ENCODE measurements around the gene GDPD4.

GDPD4 gene

DNA sequence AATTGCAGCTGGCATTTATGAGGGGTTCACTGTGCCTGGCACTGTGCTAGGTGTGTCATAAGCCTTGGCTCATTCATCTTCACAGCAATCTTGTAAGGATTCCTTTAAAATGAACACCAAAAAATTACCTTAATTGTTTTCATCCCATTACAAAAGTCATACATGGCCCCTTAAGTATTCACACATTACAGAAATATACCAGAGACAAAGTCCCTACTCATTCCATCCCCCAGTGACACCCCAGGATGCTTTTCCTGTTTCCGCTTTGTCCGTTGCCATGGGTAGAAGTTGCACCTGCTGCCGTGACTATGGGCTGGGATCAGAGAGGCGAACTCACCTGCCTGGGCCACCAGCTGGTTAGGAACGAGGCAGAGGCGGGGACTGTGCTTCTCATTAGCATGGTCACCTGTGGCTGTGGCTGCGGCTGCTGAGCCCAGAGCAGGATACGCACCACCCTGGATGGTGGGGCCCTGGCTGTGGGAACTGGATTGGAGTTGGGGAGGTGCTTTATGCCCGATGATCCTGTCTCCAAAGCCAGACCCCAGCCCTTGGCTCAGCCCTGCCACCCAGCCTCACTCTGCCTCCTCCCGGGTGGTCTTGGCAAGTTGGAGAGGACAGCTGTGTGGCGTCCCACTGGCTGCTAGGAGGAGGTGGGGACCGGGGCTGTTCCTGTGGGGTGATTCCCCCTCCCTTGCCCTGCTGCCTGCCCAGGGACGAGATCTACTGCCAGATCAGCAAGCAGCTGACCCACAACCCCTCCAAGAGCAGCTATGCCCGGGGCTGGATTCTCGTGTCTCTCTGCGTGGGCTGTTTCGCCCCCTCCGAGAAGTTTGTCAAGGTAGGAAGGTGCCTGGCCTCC lies 112.6 kb downstream of the GDPD4 start:
- no peaks in the 10 kb centered on the region for H3K9me3 Mint-ChIP-seq
- peaks cover 3% of the 10 kb centered on the region for H3K27me3 Mint-ChIP-seq (ENCODE audit: low read depth, poor library complexity)
- no peak for DNase-seq
- no peak overlapping the region for H3K27ac Mint-ChIP-seq
- no peaks in the 10 kb centered on the region for H3K4me1 Mint-ChIP-seq
- H3K4me3 Mint-ChIP-seq = no peak overlapping the region
- TF ChIP-seq, protein P1, sequence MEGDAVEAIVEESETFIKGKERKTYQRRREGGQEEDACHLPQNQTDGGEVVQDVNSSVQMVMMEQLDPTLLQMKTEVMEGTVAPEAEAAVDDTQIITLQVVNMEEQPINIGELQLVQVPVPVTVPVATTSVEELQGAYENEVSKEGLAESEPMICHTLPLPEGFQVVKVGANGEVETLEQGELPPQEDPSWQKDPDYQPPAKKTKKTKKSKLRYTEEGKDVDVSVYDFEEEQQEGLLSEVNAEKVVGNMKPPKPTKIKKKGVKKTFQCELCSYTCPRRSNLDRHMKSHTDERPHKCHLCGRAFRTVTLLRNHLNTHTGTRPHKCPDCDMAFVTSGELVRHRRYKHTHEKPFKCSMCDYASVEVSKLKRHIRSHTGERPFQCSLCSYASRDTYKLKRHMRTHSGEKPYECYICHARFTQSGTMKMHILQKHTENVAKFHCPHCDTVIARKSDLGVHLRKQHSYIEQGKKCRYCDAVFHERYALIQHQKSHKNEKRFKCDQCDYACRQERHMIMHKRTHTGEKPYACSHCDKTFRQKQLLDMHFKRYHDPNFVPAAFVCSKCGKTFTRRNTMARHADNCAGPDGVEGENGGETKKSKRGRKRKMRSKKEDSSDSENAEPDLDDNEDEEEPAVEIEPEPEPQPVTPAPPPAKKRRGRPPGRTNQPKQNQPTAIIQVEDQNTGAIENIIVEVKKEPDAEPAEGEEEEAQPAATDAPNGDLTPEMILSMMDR (IDR thresholded peaks at IDR 0.05) = no peak
- no peaks in the 10 kb centered on the region for H3K36me3 Mint-ChIP-seq (ENCODE audit: low read depth)

DNA sequence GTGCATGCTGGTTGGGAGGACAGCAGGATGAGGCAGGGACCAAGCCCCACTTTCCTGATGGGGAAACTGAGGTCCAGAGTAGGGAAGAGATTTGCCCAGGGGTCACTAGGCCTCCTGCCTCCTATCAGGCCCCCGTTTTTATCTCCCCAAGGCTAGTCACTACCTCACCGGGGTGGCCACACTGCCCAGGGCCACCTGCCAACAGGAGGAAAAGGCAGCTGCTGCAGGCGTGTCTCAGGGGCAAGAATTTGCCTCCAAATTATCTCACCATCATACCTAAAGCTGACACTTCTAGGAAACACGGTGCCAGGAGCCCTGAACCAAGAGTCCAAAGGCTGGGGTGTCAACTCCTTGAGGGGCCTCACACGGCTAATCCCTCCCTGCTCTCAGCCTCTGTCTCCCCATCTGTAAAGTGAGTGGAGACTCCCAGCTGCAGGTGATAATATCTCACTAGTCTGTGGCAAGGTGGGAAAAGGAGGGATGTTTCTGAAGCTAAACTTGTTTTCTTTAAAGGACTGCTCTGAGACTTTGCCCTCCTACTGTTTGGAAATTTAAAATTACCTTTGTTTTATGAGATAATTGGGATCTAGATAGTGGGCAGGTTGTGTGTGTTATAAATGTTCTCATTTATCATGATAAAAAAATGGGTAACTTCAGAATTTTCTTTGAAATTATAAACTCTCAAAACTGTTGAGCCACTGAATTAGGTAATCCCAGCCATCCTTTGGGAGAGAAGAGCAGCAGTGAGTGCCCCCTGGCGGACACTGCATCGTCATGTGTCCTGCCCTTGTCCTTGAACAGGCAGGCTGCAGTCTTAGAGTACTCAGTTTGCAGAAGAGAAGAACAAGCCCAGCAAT lies 113.5 kb downstream of the GDPD4 start:
- peak; percentile 81 for DNase-seq
- H3K9me3 Mint-ChIP-seq = no peaks in the 10 kb centered on the region
- no peak overlapping the region for H3K4me3 Mint-ChIP-seq
- peaks cover 3% of the 10 kb centered on the region for H3K27me3 Mint-ChIP-seq (ENCODE audit: low read depth, poor library complexity)
- H3K27ac Mint-ChIP-seq = no peak overlapping the region
- TF ChIP-seq, protein P1 (IDR thresholded peaks at IDR 0.05) = peak; percentile 94
- H3K36me3 Mint-ChIP-seq (ENCODE audit: low read depth) = no peaks in the 10 kb centered on the region
- no peaks in the 10 kb centered on the region for H3K4me1 Mint-ChIP-seq

DNA sequence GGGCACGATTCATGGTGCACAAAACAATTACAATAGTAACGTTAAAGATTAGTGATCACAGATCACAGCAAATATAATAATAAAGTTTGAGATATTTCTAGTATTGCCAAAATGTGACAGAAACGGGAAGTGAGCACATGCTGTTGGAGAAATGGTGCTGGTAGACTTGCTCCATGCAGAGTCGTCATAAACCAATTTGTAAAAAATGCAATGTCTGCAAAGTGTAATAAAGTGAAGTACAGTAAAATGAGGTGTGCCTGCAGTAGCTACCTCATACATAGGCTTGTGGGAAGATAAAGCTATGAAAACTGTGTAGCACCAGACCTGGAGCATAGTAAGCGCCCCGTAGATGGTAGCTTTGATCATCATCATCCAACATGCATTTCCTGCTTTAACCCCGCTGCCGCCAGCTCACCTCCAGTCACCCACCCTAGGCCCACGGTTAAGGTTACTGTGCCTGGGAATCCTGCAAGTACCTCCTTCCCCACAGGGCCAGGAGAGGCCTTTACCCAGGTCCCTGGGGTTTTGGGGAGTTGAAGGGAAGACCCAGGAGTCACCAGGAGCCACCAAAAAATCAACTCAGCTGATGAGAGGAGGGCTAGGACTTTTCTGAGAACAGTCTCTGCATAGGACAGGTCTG lies 114.3 kb downstream of the GDPD4 start:
- Mint-ChIP-seq H3K4me1 (peaks cover 3% of the 10 kb centered on the region), H3K36me3 (ENCODE audit: low read depth) (no peaks in the 10 kb centered on the region), H3K9me3 (no peaks in the 10 kb centered on the region), H3K27ac (no peak overlapping the region), H3K27me3 (ENCODE audit: low read depth, poor library complexity) (peaks cover 5% of the 10 kb centered on the region), H3K4me3 (no peak overlapping the region)
- DNase-seq = no peak
- TF ChIP-seq, protein P1 (IDR thresholded peaks at IDR 0.05) = no peak

DNA sequence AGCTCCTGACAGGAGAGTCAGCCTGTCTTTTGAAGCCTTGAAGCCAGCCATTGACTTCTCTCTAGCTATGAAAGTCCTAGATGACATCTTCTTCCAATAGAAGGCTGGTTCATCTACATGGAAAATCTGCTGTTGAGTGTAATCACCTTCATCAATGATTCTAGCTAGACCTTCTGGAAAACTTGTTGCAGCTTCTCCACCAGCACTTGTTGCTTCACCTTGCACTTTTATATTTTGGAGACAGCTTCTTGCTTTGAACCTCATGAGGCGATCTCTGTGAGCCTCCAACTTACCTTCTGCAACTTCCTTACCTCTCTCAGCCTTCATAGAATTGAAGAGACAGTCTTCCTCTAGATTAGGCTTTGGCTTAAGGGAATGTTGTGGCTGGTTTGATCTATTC lies 115.2 kb downstream of the GDPD4 start:
- Mint-ChIP-seq H3K36me3 (ENCODE audit: low read depth) (no peaks in the 10 kb centered on the region), H3K9me3 (no peaks in the 10 kb centered on the region), H3K4me1 (peaks cover 5% of the 10 kb centered on the region), H3K4me3 (no peak overlapping the region), H3K27me3 (ENCODE audit: low read depth, poor library complexity) (peaks cover 5% of the 10 kb centered on the region), H3K27ac (no peak overlapping the region)
- no peak for DNase-seq
- TF ChIP-seq, protein P1 (IDR thresholded peaks at IDR 0.05) = no peak

DNA sequence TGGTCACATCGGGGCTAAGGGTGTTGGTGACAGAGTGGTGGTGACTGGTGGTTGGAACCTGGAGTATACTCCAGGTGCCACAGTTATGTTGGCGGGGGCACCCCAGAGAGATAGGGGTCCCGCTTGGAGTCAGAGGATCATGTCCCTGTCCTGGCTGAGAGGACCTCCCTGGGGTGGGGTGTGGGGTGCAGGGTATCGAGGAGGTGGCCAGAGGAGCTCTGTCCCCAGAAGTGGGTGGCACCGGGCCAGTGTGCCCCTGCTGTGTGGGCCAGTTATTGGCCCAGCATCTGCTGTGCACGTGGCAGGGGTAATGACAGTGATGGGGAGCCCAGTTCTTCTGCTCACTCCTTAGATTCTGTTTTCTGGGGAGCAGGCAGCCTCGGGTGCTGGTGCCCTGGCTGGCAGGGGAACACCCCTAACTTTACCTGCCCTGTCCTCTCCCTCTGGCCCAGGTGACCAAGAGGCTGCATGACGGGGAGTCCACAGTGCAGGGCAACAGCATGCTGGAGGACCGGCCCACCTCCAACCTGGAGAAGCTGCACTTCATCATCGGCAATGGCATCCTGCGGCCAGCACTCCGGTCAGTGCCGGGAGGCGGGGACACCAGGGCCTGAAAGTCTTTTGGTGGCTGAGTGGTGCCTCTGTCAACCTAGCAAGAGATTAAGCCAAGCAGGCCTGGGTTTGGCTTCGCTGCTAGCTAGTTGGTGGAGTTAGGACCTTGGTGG lies 117.2 kb downstream of the GDPD4 start:
- TF ChIP-seq, protein P1 (IDR thresholded peaks at IDR 0.05) = no peak
- Mint-ChIP-seq H3K9me3 (no peaks in the 10 kb centered on the region), H3K27ac (no peak overlapping the region), H3K27me3 (ENCODE audit: low read depth, poor library complexity) (peaks cover 5% of the 10 kb centered on the region), H3K4me3 (no peak overlapping the region), H3K36me3 (ENCODE audit: low read depth) (no peaks in the 10 kb centered on the region), H3K4me1 (peaks cover 5% of the 10 kb centered on the region)
- DNase-seq = no peak

All from nephron progenitor cell (in vitro differentiated cells).